Endodermal cell (in vitro differentiated cells): ENCODE data around the gene SNAP47. TPM values are rescaled to one million over a fixed set of nuclear protein-coding genes. Genes with fewer than 3 reads are reported as not detected.
A peak's percentile ranks its signal among the peaks of the same experiment; 100 is the strongest.

Experiments
- DNase-seq: peaks from one replicate; pipeline ENCODE4 v3.0.0-alpha.2; 2017
- H3K27ac ChIP-seq: 2 replicates; pipeline ENCODE4 v1.5.1; 2013; ENCODE audit warnings: mild to moderate bottlenecking, low read depth, low read length, moderate library complexity
- H3K27me3 ChIP-seq: 2 replicates; pipeline ENCODE4 v1.6.1; 2013; ENCODE audit warnings: mild to moderate bottlenecking, low read length, moderate library complexity; ENCODE audit not compliant: insufficient read depth, control insufficient read depth, poor library complexity, severe bottlenecking
- H3K36me3 ChIP-seq: 2 replicates; pipeline ENCODE4 v1.7.0; 2013; ENCODE audit warnings: mild to moderate bottlenecking, low read length, moderate library complexity; ENCODE audit not compliant: control insufficient read depth, insufficient read depth
- H3K4me1 ChIP-seq: one replicate; pipeline ENCODE4 v1.7.0; 2013; ENCODE audit warnings: low read length; ENCODE audit not compliant: control insufficient read depth, insufficient read depth
- H3K4me3 ChIP-seq: 2 replicates; pipeline ENCODE4 v1.5.1; 2013; ENCODE audit warnings: mild to moderate bottlenecking, low read length, moderate library complexity
- H3K9ac ChIP-seq: 2 replicates; pipeline ENCODE4 v1.6.1; 2013; ENCODE audit warnings: mild to moderate bottlenecking, low read length, moderate library complexity; ENCODE audit not compliant: poor library complexity, severe bottlenecking; ENCODE audit errors: extremely low read depth
- H3K9me3 ChIP-seq: 2 replicates; pipeline ENCODE4 v1.6.1; 2013; ENCODE audit warnings: mild to moderate bottlenecking, low read length, moderate library complexity; ENCODE audit not compliant: control insufficient read depth
- H3K27ac Mint-ChIP-seq: 2 replicates; pipeline ENCODE4 v1.8.0; 2020; ENCODE audit warnings: mixed read lengths
- H3K27me3 Mint-ChIP-seq: 2 replicates; pipeline ENCODE4 v1.8.0; 2021; ENCODE audit warnings: mild to moderate bottlenecking, mixed read lengths; ENCODE audit not compliant: insufficient read depth
- H3K36me3 Mint-ChIP-seq: 2 replicates; pipeline ENCODE4 v1.8.0; 2020; ENCODE audit warnings: low read depth, mixed read lengths
- H3K4me1 Mint-ChIP-seq: 2 replicates; pipeline ENCODE4 v1.8.0; 2020; ENCODE audit warnings: mixed read lengths
- H3K4me3 Mint-ChIP-seq: 2 replicates; pipeline ENCODE4 v1.8.0; 2020; ENCODE audit warnings: mild to moderate bottlenecking, moderate library complexity, mixed read lengths
- H3K9me3 Mint-ChIP-seq: 2 replicates; pipeline ENCODE4 v1.8.0; 2020; ENCODE audit warnings: mild to moderate bottlenecking, mixed read lengths
- WGBS, 2 experiments: methylation state at CpG; one replicate each; pipeline versions ENCODE4 v1.1.5 to v1.1.7; 2013; ENCODE audit warnings: missing lambda C conversion rate in 2 of 2, mixed read lengths in 1 of 2; ENCODE audit not compliant: insufficient coverage in 1 of 2, insufficient read length in 1 of 2; 5-methylcytosine and 5-hydroxymethylcytosine counted together
- total RNA-seq, 2 donors: library from RNA; stranded (reverse); fragmentation: NEBNext Ultra II Directional in 1 of 2; extraction: Animal tissue kit (Norgen Biotek cat#: 25700) in 1 of 2; gene quantifications; 2 replicates in 1 of 2; 3 replicates in 1 of 2; pipeline ENCODE4 v1.2.1, GENCODE V29; 2021
- TF ChIP-seq, protein P1 (sequence below): fragments of 200-600 bp; sonication (generic); conservative IDR thresholded peaks from 2 replicates; pipeline ENCODE4 v1.5.0; 2021; ENCODE audit warnings: antibody characterized with exemption, mild to moderate bottlenecking

Gene SNAP47
- total RNA-seq, 2 donors from 2014 or later: 42.5 to 46.6 TPM

DNA sequence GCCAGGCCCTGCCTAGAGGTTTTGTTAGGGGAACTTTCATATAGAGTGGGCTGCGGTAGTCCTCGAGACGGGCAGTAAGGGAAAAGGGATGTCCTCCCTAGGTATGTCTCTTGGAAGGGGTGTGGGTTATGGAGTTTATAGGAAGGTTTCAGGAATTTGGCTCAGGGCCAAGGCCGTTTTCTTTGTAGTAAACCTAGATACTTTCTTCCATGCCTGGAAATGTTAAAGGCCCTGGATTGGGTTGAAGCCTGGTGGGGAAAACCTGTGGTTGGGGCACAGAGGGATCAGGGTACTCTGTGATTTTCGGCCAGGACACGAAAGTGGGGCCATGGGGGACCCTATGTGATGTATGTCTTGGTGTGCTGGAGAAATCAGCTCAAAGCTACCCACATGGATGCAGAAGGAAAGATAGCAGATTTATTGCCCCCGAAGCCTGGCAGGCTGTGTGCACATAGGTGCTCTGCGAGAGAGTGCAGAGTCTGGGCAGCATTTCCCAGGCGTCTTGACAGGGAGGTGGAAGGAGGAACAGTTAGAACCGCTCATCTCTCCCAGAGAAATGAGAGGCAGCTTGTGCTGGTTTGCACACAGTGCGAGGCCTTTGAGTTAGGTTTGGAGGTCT lies 1.7 kb downstream of the SNAP47 start:
- Mint-ChIP-seq H3K4me3 (peak overlapping the region; percentile 83), H3K36me3 (peaks cover 17% of the 10 kb centered on the region), H3K9me3 (no peaks in the 10 kb centered on the region), H3K27ac (no peak overlapping the region), H3K27me3 (no peaks in the 10 kb centered on the region), H3K4me1 (peaks cover 4% of the 10 kb centered on the region)
- Histone ChIP-seq H3K9ac (no peak overlapping the region), H3K36me3 (peaks cover 13% of the 10 kb centered on the region), H3K9me3 (no peaks in the 10 kb centered on the region), H3K27ac (no peak overlapping the region), H3K27me3 (no peaks in the 10 kb centered on the region), H3K4me3 (peak overlapping the region; percentile 92), H3K4me1 (no peaks in the 10 kb centered on the region)
- TF ChIP-seq, protein P1, sequence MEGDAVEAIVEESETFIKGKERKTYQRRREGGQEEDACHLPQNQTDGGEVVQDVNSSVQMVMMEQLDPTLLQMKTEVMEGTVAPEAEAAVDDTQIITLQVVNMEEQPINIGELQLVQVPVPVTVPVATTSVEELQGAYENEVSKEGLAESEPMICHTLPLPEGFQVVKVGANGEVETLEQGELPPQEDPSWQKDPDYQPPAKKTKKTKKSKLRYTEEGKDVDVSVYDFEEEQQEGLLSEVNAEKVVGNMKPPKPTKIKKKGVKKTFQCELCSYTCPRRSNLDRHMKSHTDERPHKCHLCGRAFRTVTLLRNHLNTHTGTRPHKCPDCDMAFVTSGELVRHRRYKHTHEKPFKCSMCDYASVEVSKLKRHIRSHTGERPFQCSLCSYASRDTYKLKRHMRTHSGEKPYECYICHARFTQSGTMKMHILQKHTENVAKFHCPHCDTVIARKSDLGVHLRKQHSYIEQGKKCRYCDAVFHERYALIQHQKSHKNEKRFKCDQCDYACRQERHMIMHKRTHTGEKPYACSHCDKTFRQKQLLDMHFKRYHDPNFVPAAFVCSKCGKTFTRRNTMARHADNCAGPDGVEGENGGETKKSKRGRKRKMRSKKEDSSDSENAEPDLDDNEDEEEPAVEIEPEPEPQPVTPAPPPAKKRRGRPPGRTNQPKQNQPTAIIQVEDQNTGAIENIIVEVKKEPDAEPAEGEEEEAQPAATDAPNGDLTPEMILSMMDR: no peak
- 95 to 98% methylated on average over 10 to 11 of the region's 11 CpGs for WGBS, 2 experiments
- DNase-seq: peak; percentile 28

DNA sequence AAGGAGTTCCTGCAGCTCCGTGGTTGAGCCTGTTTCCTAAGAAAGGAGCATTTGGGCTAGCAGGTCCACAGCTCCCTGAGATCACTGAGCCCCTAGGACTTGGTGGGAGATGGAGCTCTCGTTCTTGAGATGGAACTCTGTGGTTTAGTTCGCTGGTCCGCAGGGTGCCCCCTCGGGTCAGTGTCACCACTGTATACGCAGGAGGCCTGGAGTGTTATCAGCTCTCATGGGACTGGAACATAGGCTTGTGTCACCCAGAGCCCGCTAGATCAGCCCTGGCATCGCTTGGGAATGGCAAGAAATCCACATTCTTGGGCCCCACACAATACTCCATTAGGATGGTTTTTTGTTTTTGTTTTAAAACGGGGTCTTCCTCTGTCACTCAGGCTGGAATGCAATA lies 3.6 kb downstream of the SNAP47 start:
- TF ChIP-seq, protein P1: no peak
- Histone ChIP-seq H3K27me3 (no peaks in the 10 kb centered on the region), H3K27ac (no peak overlapping the region), H3K9me3 (no peaks in the 10 kb centered on the region), H3K4me3 (no peak overlapping the region), H3K36me3 (no peaks in the 10 kb centered on the region), H3K9ac (no peak overlapping the region), H3K4me1 (no peaks in the 10 kb centered on the region)
- 79 to 93% methylated on average over 3 to 9 of the region's 9 CpGs for WGBS, 2 experiments
- peaks cover 2% of the 10 kb centered on the region for H3K4me1 Mint-ChIP-seq
- DNase-seq: peak; percentile 21
- H3K27me3 Mint-ChIP-seq: no peaks in the 10 kb centered on the region
- H3K4me3 Mint-ChIP-seq: no peak overlapping the region
- no peak overlapping the region for H3K27ac Mint-ChIP-seq
- no peaks in the 10 kb centered on the region for H3K9me3 Mint-ChIP-seq
- peaks cover 13% of the 10 kb centered on the region for H3K36me3 Mint-ChIP-seq

DNA sequence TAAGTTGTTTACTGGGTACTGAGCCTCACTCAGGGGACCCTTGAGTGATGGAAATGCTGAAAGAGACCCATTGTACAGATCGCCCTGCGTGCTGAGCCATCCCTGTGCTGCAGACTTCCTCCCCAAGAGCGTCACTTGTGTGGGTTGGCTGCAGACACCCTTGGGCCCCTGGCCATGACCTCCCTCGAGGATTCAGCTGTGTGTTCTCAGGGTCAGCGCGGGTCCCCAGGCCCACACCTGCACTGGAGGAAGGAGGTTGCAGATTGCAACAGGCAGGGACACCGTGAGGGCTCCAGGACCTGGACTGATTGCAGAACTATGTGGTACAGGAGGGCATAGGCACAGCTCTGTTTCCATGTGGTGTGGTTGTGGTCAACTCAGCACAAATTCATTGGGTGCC lies 4.4 kb downstream of the SNAP47 start:
- H3K27me3 ChIP-seq: no peaks in the 10 kb centered on the region
- Mint-ChIP-seq H3K27me3 (no peaks in the 10 kb centered on the region), H3K36me3 (peaks cover 15% of the 10 kb centered on the region), H3K27ac (no peak overlapping the region), H3K9me3 (no peaks in the 10 kb centered on the region), H3K4me3 (no peak overlapping the region), H3K4me1 (peaks cover 2% of the 10 kb centered on the region)
- TF ChIP-seq, protein P1: no peak
- no peak overlapping the region for H3K4me3 ChIP-seq
- WGBS, 2 experiments: 93 to 96% methylated on average over 4 to 7 of the region's 7 CpGs
- no peak overlapping the region for H3K9ac ChIP-seq
- no peaks in the 10 kb centered on the region for H3K36me3 ChIP-seq
- peak; percentile 10 for DNase-seq
- no peak overlapping the region for H3K27ac ChIP-seq
- H3K4me1 ChIP-seq: no peaks in the 10 kb centered on the region
- H3K9me3 ChIP-seq: no peaks in the 10 kb centered on the region
